ENCODE results near the gene SPOCK1. TPM values are rescaled to one million over a fixed set of nuclear protein-coding genes. Genes with fewer than 3 reads are reported as not detected.

The SPOCK1 gene
- total RNA-seq, 1 experiment from 2014 or later = 23.9 TPM

DNA sequence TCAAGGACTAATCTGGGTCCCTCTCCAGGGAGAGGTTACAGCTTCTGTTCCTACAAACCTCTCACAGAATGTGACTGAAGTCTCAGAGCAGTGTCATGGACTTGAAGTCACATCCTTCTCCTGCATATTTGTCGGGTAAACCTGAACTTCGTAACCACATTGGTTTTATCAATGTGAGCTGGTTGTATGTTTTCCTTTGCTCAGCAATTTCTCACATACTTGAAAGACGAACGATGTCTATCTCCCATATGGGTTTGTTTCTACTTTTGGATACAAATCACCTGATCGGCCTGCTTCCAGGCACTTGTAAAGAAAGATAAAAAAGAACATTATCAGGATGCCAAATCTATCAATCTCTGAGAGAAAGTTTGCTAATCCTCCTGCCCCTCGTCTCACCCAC, 411.0 kb downstream of the SPOCK1 start:
- Histone ChIP-seq H3K79me2 (ENCODE audit: low read depth) (no peaks in the 10 kb centered on the region), H2AFZ (no peak overlapping the region), H3K9me3 (ENCODE audit: insufficient read depth, low read depth) (no peaks in the 10 kb centered on the region), H4K20me1 (ENCODE audit: insufficient read depth) (no peaks in the 10 kb centered on the region), H3K4me1 (replicated peaks; ENCODE audit: insufficient read depth) (no peaks in the 10 kb centered on the region), H3K9me2 (ENCODE audit: insufficient read depth) (no peaks in the 10 kb centered on the region), H3K4me2 (no peak overlapping the region), H3K27me3 (ENCODE audit: insufficient read depth, low read depth) (no peaks in the 10 kb centered on the region), H3F3A (ENCODE audit: insufficient read depth, low read depth) (no peaks in the 10 kb centered on the region; the same call in 1 of the 2 replicates), H3K36me3 (ENCODE audit: low read depth) (no peaks in the 10 kb centered on the region), H3K27ac (no peak overlapping the region), H3K4me3 (no peak overlapping the region)
- ChIA-PET POLR2A (ENCODE audit: unreplicated experiment) (no interaction called here), CTCF (no interaction called here)
- no peak for DNase-seq
- BruUV-seq (replicated peaks) = no TSS peak
- TF ChIP-seq CTCF (conservative IDR thresholded peaks at IDR 0.05) (no peak), EZH2 (IDR thresholded peaks at IDR 0.05; ENCODE audit: low read depth) (no peak)
- intact Hi-C loops (cut with micrococcal nuclease; ENCODE audit: unreplicated experiment) = no loop called here

DNA sequence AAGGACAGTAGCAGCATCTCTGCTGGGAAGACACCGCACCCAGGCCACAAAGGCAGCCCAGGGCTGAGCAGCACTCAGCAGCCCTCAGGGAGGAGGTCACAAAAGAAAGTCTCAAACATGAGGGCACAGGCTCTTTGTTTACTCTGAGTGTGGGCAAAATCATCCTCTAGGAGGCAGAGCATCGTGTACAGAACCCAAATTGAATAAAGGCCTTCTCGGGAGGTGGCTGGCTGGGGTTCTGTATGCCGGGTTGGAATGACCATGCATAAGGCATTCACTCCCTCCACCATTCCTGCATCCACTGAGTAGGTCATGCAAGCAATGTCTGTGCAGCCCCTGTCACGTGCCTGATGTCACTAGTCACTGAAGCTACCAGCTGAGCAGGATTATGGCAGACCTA, 412.8 kb downstream of the SPOCK1 start:
- no peaks in the 10 kb centered on the region; the same call in 1 of the 2 replicates for H3F3A ChIP-seq (ENCODE audit: insufficient read depth, low read depth)
- H3K4me3 ChIP-seq = no peak overlapping the region
- H3K9me3 ChIP-seq (ENCODE audit: insufficient read depth, low read depth) = no peaks in the 10 kb centered on the region
- TF ChIP-seq CTCF (conservative IDR thresholded peaks at IDR 0.05) (no peak), EZH2 (IDR thresholded peaks at IDR 0.05; ENCODE audit: low read depth) (no peak)
- no peaks in the 10 kb centered on the region for H3K4me1 ChIP-seq (replicated peaks; ENCODE audit: insufficient read depth)
- no TSS peak for BruUV-seq (replicated peaks)
- H3K27ac ChIP-seq = no peak overlapping the region
- no peaks in the 10 kb centered on the region for H4K20me1 ChIP-seq (ENCODE audit: insufficient read depth)
- H3K9me2 ChIP-seq (ENCODE audit: insufficient read depth) = no peaks in the 10 kb centered on the region
- DNase-seq = no peak
- ChIA-PET CTCF (no interaction called here), POLR2A (ENCODE audit: unreplicated experiment) (no interaction called here)
- H2AFZ ChIP-seq = no peak overlapping the region
- no peaks in the 10 kb centered on the region for H3K27me3 ChIP-seq (ENCODE audit: insufficient read depth, low read depth)
- intact Hi-C loops (cut with micrococcal nuclease; ENCODE audit: unreplicated experiment) = no loop called here
- no peak overlapping the region for H3K4me2 ChIP-seq
- no peaks in the 10 kb centered on the region for H3K36me3 ChIP-seq (ENCODE audit: low read depth)
- no peaks in the 10 kb centered on the region for H3K79me2 ChIP-seq (ENCODE audit: low read depth)

DNA sequence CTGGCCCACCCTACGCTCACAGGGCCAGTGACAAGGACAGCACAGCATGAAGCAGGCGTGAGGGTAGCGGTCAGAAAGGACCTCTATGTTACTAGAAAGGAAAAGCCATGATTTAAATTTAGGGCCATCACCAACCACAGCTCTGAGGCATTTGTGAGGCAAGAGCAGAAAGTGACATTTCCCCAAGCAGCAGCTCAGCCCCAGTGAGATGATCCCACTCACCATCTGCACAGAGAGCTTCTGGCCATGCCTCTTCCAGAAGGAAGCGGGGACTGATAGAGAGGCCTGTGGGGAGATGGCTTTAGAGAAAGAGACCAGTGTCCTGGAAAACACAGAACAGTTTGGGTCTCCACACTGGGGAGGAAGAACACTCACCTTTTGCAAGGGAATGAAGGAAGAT, 413.9 kb downstream of the SPOCK1 start:
- H3K79me2 ChIP-seq (ENCODE audit: low read depth) = no peaks in the 10 kb centered on the region
- no peaks in the 10 kb centered on the region for H3K27me3 ChIP-seq (ENCODE audit: insufficient read depth, low read depth)
- H4K20me1 ChIP-seq (ENCODE audit: insufficient read depth) = no peaks in the 10 kb centered on the region
- H2AFZ ChIP-seq = no peak overlapping the region
- H3K4me2 ChIP-seq = no peak overlapping the region
- no peak overlapping the region for H3K27ac ChIP-seq
- no peaks in the 10 kb centered on the region for H3K4me1 ChIP-seq (replicated peaks; ENCODE audit: insufficient read depth)
- no peaks in the 10 kb centered on the region for H3K9me3 ChIP-seq (ENCODE audit: insufficient read depth, low read depth)
- POLR2A ChIA-PET (ENCODE audit: unreplicated experiment) = no interaction called here
- no peaks in the 10 kb centered on the region for H3K36me3 ChIP-seq (ENCODE audit: low read depth)
- no peak overlapping the region for H3K4me3 ChIP-seq
- BruUV-seq (replicated peaks) = no TSS peak
- no peak for DNase-seq
- no peaks in the 10 kb centered on the region for H3K9me2 ChIP-seq (ENCODE audit: insufficient read depth)
- intact Hi-C loops (cut with micrococcal nuclease; ENCODE audit: unreplicated experiment) = no loop called here
- no peak for TF ChIP-seq CTCF (conservative IDR thresholded peaks at IDR 0.05)
- TF ChIP-seq EZH2 (IDR thresholded peaks at IDR 0.05; ENCODE audit: low read depth) = no peak
- CTCF ChIA-PET = no interaction called here
- no peaks in the 10 kb centered on the region; the same call in 1 of the 2 replicates for H3F3A ChIP-seq (ENCODE audit: insufficient read depth, low read depth)

Data from PC-9 (cell line).